GM19351 (cell line): ENCODE results near the gene RCAN1.
A peak's percentile ranks its signal among the peaks of the same experiment; 100 is the strongest.
"Not testable (repeated sequence)": the region's sequence is repeated elsewhere in the genome, so short reads cannot be mapped to it uniquely, and the experiment has no call there.

ENCODE experiments used
- ATAC-seq: cut with Tn5 transposase; IDR thresholded peaks from one replicate; pipeline ENCODE4 v1.9.1; 2021; ENCODE audit warnings: mild to moderate bottlenecking, moderate library complexity; ENCODE audit not compliant: unreplicated experiment

The RCAN1 gene

DNA sequence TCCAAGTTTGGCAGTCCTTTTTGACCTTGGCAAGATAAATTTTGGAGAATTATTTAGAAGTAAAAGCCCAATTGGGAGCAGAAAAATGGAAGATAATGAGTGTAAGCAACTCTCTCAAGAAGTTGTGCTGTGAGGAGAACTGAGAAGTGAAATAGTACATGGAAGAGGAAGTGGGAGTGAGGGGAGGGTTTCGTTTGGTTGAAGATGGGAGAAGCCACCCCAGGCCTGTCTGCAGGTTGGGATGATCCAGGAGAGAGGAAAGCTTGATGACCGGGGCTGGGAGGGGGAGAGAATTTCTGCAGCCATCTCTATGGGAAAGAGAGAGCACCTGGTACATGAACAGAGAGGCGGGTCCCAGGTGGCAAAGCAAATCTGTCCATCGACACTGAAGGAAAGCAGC is 8.6 kb upstream of the RCAN1 start:
- no peak for ATAC-seq

DNA sequence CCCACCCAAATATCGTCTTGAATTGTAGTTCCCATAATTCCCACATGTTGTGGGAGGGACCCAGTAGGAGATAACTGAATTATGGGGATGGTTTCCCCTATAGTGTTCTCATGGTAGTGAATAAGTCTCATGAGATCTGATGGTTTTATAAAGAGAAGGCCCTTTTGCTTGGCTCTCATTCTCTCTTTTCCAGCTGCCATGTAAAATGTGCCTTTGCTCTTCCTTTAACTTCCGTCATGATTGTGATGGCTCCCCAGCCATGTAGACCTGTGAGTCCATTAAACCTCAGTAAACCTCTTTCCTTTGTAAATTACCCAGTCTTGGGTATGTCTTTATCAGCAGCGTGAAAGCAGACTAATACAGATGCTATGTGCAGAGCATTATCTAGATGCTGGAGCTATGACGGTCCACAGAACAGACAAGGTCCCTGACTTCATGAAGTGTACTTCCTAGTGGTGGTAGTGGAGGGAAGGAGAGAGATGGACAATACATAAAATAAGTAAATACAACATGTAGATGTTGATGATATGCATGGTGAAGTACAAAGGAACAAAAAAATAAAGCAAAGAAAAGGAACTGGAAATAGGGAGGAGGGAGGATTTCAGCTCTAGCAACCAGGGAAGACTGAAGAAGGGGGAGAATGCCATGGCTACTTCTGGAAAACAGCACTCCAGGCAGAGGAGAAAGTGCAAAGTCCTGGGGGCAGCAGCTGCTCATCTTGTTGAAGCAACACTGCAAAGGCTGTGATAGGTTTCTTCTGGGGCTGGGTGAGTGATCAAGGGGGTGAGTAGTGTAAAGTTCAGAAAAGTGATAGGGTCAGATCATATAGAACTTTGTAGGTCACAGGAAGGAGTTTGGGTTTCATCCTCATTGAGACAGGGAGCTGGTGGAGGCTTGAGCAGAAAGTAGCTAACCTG is 6.8 kb upstream of the RCAN1 start:
- ATAC-seq = no peak

DNA sequence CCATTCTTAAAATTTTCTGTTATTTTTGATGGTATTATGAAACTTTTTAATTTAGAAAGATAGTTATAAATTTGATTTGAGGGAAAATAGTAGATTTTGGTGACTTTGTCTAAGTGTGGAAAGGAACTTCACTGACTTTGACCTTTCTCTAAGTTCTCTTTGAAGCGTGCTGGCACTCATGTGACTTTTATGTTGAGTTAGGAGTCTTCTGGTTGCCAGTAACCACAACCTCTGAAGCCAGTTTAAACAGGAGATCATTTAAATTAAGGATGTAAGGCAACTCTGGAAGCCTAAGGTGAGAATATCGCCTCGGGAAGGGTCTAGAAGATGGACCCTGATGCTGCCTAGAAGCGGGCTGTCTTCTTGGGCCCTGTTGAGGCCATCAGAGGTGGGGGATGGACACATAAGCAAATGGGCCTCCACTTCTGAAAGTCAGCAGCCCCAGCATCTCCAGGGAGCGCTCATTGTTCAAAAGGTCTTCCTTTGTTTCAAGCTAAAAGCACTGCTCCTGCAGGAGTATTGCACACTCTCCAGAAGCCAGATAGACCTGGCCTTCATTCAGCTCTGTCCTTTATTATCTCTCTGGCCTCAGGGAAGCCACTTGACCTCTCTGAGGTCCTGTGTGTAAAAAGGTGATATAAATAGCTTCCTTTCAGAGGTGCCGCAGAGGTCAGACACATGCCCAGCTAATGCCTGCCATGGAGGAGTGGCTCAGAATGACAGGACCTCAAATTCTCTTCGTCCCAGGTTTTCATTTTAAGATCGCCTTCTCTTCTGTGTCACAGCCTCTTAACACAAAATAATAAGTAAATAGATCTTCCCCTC is 5.1 kb upstream of the RCAN1 start:
- ATAC-seq = no peak

DNA sequence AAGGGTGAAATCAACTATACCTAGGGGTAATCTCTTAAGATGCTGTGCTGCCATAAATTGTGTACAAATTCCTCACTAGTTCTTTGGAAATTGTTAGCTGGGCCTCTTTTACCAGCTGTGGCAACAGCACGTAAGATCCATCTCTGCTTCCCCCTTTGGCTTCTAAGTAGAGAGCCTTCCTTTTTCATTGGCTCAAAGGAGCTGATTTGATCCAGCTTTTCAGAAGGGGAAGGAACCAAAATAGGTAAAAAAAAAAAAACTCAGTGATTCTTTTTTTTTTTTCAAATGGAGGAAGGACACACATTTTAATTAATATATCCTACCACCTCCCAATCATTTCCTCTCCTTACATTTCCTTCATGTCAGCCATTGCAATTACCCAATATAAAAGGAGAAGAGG is 4.0 kb upstream of the RCAN1 start:
- ATAC-seq = no peak

DNA sequence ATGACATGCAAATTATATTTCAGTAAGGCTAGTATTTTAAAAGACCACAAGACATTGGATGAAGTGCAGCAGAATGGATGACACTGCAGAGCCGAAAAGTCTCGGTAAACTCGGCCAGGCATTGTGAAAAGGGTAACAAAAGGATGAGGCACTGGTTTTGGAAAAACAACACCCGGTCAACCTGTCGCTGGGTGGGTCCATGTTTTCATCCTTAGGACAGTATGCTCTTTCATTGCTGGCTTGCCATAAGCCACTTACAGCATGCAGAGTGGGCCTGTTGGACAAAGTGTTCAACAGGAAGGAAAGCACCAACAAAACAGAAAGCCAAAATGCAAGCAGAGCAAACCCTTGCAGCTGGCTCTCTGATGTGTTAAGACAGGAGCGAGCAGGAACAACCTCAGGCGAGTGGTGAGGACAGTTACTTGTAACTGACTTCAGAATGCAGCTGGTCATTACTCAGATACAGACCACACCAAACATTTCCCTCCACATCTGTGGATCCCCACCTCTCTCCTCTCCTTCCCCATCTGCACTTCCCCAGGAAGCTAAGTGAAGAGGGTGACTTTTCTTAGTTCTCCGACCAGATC is 2.9 kb upstream of the RCAN1 start:
- ATAC-seq = no peak

DNA sequence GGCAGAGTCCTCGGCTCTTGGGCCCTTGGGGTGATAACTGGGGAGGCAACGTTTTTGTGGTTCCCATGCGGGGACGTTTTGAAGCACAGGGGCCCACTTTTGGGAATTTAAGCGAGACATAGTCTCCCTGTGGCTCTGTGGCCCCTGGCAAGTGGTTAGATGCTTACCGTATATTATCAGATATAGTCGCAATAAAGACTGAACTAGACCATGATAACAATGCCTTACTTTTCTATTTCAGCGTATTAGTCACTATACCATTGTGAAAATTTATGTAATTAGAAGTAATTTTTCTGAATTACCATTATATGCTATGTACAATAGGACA is 538 bp upstream of the RCAN1 start:
- ATAC-seq = peak; percentile 3

DNA sequence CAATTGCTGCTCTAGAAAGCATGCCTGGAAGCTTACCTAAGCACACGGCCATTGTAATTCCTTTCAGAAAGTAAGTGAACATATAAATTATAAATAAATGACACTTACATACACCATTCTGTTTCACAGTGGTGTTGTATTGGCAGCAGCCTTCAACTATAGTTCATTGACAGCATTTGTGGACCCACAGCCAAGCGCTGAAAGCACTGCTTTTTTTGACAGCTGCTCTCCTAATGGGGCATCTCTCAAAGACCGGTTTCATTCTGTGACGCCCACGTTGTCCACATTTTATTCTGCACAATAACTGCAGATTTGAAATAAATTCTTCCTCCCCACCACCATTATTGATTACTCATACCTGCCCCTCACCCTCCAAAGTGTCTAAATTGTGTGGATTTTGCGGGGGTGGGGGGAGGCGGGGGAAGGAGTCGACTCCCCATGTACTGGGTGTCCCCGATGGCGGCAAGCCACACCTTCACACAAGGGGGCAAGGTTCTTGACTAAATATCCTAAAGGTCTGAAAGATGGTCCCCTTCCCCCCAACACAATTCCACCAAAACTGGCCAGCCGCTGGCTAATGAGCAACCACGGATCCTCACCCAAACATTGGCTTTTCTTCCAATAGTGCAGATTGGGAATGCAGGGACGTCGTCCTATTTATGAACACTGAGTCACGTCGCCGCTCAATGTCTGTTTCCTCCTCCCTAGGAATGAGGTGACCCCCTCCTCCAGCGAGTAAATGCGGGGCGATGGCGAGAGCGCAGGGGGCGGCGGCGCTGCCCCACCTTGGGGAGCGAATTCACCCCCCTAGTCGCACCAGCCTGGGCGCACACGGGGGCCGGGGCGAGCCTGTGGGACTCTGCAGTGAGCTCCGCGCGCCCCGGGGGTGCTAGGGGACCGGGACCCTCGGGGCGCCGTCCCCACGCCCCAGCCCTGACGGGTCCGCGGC is 960 bp downstream of the RCAN1 start:
- ATAC-seq = no peak

DNA sequence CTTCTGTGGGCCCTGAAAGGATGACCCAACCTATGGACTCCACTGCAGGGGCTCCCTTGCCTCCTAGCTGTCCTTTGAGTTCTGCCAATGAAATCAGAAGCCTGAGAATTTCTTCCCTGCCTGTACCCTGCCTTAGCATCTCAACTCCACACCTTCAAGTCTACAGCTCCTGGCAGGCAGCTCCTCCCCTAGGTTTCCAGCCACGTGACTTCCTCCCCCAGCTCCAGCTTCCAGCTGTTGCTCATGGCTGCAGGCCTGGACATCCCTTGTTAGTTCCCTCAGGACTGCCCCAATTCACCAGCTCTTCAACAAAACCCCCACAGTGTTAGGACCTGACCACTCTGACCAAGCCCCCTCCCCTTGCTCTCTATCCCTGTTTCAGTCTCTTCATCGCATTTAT is 2.4 kb downstream of the RCAN1 start:
- no peak for ATAC-seq

DNA sequence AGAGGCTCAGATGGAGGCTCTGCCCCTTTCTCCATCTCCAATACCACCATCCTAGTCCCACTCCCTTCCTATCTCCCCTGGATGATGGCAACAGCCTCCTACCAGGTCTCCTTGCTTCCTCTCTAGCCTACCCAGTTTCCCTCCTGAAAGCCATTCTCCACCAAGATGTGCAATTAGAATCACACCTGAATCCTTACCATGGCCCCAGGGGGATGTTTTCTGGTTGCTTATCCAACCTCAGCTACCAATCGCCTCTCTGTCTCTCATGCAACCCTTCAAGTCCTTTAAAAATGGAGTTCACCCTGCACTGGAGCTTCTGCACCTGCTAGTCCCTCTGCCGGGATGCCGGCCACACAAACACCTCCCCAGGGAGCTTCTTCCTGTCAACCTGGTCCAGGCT is 2.9 kb downstream of the RCAN1 start:
- no peak for ATAC-seq

DNA sequence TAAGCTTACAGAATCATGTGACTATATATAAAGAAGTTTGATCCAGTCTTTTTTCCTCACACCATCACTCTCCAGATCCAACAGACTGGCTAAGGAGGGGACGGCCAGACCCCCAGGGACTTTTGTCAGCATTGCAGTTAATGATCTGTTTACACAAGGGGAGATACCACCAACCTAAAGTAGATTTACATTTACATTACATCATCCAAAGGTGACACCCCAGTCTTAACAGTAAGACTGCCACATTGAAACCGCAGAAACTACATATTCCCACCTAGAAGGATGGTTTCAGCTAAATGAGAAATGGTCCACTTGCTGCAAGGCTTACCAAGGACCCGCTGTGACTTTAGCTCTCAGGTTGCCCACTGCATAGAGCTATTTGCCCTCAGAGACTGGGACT is 3.4 kb downstream of the RCAN1 start:
- ATAC-seq = no peak

DNA sequence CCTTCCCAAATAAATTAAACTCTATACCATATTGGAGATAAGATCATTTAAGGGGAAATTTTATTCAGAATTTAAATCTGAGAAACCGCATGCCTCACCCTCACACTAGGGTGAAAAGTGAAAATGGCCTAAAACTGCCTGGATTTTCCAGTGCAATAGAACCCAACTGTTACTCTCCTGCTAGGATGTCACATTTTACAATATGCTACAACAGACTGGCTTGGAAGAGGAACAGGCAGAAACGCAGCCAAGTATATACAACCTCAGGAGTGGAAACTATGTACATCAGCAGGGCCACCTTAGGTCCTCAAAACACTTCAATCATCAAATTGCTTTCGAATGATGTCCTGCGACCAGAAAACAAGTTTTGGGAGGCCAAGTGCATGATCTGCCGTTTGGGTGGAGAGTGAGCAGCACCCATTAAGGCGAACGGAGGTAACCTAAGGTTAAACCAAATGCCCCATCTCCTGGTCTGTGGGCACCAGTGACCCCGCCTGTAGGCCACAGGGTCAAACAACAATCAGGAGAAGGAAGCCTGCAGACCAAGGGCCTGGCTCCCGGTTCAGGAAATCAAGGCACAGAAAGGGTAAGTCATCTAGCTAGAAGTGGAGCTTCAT is 4.9 kb downstream of the RCAN1 start:
- no peak for ATAC-seq

DNA sequence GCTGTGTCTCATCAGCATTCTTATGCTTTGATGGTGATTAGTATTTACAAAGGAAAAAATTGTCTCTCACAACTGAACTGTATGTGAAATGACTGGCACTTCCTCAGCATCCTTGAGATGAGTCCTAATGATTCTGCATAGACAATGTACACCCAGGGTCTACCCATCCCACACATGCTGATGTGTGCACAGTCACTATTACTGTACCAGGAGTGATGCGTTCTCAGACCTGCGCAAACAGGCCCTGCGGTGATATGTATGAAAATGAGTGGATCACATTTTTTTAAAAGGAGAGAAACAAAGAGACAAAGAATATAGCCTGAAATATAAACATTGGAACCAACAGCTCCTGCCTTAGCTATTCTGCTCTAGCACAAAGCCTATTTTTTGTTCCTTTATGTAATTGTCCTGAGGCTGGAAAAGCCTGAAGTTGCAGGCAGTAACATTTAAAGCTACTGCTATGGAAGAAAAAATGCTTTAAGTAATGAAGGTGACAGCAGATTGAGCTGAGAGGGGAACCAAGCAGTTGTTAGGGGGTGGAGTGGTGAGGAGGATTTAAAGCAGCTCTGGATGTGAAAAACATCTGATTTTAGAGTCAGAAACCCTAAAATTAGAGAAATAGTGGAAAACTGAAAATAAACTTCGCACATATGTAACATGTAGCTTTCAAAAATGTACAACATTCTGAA is 5.5 kb downstream of the RCAN1 start:
- no peak for ATAC-seq

DNA sequence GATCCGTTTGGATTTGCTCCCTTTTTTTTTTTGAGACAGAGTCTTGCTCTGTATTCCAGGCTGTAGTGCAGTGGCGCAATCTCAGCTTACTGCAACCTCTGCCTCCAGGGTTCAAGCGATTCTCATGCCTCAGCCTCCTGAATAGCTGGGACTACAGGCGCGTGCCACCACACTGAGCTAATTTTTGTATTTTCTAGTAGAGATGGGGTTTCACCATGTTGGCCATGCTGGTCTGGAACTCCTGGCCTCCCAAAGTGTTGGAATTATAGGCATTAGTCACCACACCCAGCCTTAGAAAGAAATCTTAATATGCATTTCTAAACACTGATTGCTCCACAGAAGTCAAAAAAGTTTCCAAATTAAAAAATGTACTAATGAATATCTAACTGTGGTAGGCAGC is 7.5 kb downstream of the RCAN1 start:
- not testable (repeated sequence) for ATAC-seq

DNA sequence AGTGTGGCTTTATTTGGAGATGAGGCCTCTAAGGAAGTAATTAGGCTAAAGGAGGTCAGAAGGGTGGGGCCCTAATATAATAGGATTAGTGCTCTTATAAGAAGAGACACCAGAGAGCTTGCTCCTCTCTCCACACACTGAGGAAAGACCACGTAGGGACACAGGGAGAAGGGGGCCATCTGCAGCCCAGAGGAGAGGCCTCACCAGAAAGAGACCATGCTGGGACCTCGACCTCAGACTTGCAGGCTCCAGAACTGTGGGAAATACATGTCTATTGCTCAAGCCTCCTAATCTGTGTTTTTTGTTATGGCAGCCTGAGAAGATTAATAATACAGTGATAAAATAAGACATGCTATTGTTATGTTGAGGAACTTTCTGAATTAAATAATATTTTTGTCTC is 8.3 kb downstream of the RCAN1 start:
- ATAC-seq = no peak

DNA sequence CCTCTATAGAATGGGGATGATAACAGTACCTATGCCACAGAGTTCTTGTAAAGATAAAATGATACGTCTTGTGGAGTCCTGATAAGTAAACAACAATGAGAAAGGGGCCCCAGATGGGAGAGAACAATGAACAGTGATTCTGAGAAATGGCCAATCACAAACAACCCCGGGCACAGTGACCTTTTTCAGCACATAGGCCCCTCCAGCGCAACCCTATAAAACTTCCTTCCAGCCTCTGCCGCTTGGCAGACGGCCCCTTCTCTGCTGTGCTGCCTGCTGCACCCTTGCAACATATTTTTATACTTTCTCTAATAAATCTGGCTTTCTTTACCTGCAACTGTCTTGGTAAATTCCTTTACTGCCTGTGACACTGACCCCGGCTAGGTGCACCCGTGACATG is 8.9 kb downstream of the RCAN1 start:
- no peak for ATAC-seq

DNA sequence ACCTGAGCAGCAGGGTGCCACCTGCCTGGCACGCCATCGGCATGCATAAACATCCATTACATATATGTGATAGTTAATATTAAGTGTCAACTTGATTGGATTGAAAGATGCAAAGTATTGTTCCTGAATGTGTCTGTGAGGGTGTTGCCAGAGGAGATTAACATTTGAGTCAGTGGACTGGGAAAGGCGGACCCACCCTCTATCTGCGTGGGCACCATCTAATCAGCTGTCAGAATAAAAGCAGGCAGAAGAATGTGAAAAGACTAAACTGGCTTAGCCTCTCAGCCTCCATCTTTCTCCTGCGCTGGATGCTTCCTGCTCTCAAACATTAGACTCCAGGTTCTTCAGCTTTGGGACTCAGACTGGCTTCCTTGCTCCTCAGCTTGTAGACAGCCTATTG is 10.0 kb downstream of the RCAN1 start:
- ATAC-seq = not testable (repeated sequence)

DNA sequence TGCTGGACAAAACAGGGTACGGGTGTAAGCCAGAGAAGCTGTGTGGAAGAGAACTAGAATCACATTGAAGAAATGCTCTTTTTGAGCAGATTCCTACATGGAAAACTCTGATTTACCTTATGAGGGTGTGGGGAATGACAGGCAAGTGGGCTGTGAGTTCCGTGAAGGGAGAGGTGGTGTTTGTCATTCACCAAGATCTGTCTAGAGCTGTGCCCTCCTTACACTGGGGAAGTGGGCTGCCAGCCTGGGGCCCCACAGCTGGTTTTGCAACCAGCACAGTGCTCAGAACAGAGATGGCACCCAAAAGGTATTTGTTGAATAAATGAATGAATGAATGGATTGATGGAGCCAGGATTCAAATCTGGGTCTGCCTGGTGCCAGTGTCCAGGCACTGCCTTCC is 10.4 kb downstream of the RCAN1 start:
- no peak for ATAC-seq

DNA sequence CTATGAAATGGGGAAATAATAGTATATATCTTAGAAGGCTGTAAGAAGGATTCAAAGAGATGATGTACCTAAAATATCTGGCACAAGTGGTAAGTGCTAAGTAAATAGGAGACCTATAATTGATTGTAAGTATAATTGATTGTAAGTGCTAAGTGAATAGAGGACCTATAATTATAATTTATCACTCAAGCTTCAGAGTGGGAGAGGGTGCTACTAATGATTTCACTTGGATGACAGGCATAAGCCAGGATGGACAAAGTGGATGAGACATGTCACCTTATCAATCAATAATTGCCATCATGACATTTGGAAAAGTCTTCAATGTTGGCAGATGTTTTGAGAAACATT is 11.2 kb downstream of the RCAN1 start:
- ATAC-seq = no peak

DNA sequence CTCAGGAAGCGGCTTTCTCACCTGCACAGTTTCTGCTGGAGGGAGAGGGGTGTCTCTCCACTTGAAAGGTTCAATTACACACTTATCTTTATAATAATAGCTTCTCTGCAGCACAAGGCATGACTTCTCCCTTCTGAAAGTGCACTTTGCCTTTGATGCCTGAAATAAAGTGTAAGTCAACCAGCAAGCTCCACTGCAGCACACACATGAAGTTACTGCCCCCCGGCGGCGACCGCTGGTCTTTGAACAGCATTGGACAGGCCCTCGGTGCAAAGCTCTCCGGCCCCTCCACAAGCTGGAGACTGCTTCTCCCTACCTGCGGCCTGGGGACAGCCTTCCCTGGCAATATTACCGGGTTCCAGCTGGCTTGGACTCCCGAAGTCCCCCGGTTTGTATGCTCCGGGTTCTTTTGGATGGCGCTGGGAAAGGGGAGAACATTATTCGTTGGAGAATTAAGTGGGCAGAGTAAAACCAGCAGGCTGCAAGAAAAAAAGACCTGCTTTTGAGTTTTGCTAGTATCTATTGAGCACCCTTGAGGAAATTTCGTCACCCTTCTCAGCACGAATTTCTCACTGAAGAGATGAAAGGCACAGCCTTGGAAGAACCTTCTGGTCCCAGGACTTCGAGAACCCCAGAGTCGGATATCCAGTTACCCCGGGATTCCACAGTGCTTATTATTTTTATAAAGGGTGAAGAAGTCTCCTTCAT is 11.8 kb downstream of the RCAN1 start:
- ATAC-seq = peak; percentile 64
